Right lobe of liver (tissue), 6 donors: ENCODE results near the gene MTCH1. TPM values are rescaled to one million over a fixed set of nuclear protein-coding genes. Genes with fewer than 3 reads are reported as not detected.
A peak's percentile ranks its signal among the peaks of the same experiment; 100 is the strongest.

Experiments
- ATAC-seq, 4 donors: fragments of 200-7000 bp; cut with Tn5 transposase; one replicate each; pipeline ENCODE4 v1.9.1; 2020; ENCODE audit warnings: mild to moderate bottlenecking in 4 of 4, moderate library complexity in 4 of 4
- DNase-seq, 3 donors: peaks; one replicate each; pipeline ENCODE4 v3.0.0-alpha.2; 2020
- H3K27ac ChIP-seq, 3 donors: fragments of 200-600 bp; one replicate each; pipeline ENCODE4 v1.8.0; 2022
- H3K27me3 ChIP-seq, 2 donors: fragments of 200-600 bp; one replicate each; pipeline ENCODE4 v1.8.0; 2022
- H3K36me3 ChIP-seq, 4 donors: fragments of 200-600 bp; sonication (generic) in 1 of 4; one replicate each; pipeline versions ENCODE4 v1.5.1 to v1.8.0; 2017 to 2022; ENCODE audit warnings: control low read depth in 1 of 4
- H3K4me1 ChIP-seq, 4 donors: fragments of 200-600 bp; sonication (generic) in 1 of 4; one replicate each; pipeline versions ENCODE4 v1.5.1 to v1.8.0; 2017 to 2022; ENCODE audit warnings: control low read depth in 1 of 4
- H3K4me3 ChIP-seq, 3 donors: fragments of 200-600 bp; one replicate each; pipeline ENCODE4 v1.8.0; 2022
- H3K9me3 ChIP-seq, 4 donors: fragments of 200-600 bp; sonication (generic) in 1 of 4; one replicate each; pipeline versions ENCODE4 v1.5.1 to v1.8.0; 2017 to 2022; ENCODE audit warnings: control low read depth in 1 of 4
- CTCF ChIP-seq, 4 donors: fragments of 200-600 bp in 3 of 4; fragments of 450-650 bp in 1 of 4; IDR thresholded peaks; one replicate each; pipeline versions ENCODE4 v1.5.1 to v1.8.0; 2016 to 2022; ENCODE audit warnings: antibody characterized with exemption in 4 of 4, mild to moderate bottlenecking in 2 of 4
- POLR2A ChIP-seq: fragments of 450-650 bp; IDR thresholded peaks from one replicate; pipeline ENCODE4 v1.6.1; 2017; ENCODE audit warnings: antibody characterized with exemption, mild to moderate bottlenecking
- WGBS: methylation state at CpG from one replicate; pipeline ENCODE4 v1.1.6; 2018; ENCODE audit warnings: low coverage, low lambda C conversion rate; ENCODE audit not compliant: insufficient coverage; ENCODE audit errors: missing lambda C conversion rate; 5-methylcytosine and 5-hydroxymethylcytosine counted together
- intact Hi-C, 2 donors: fragments of 100-400 bp; cut with DNase I; formaldehyde crosslinking; loops; one replicate each; pipeline versions ENCODE4 v1.11.2 to v1.14.1; 2022
- total RNA-seq, 6 experiments: library from RNA; depleted of rRNA in 2 of 6; stranded (reverse); fragments of >200 nt in 2 of 6; fragmentation: NEBNext Ultra II Directional in 3 of 6; extraction: Animal tissue kit (Norgen Biotek cat#: 25700) in 3 of 6; gene quantifications; one replicate each; pipeline versions ENCODE4 v1.1.0 to v1.2.4, GENCODE V29; 2016 to 2023
- donor health status: DM: no; HTN: yes; CAD: no.
- donor health status: DM: no; HTN: no; CAD: no.
- donor health status: DM: no; HTN: no; CAD: no.
- donor health status: DM: no; HTN: yes; CAD: no.
- donor health status: DM: no; HTN: yes; CAD: no.

MTCH1 gene
- total RNA-seq, 6 experiments from 2014 or later: 56.3 to 73.7 (median 63.3) TPM

GRCh38 chr6:36933519-36933918 is 52.5 kb downstream of the MTCH1 start:
- TF ChIP-seq CTCF (IDR thresholded peaks at IDR 0.05): no peak
- TF ChIP-seq POLR2A: no peak
- ATAC-seq (no peak), DNase-seq (no peak)
- H3K36me3 ChIP-seq: no peaks in the 10 kb centered on the region
- no peak overlapping the region for H3K4me3 ChIP-seq
- WGBS: 72% methylated on average over 4 of the region's 4 CpGs
- no peaks in the 10 kb centered on the region for H3K9me3 ChIP-seq
- no peak overlapping the region for H3K27ac ChIP-seq
- H3K4me1 ChIP-seq: no peaks in the 10 kb centered on the region
- no peaks in the 10 kb centered on the region for H3K27me3 ChIP-seq
- intact Hi-C loops: no loop called here

GRCh38 chr6:36933102-36933501 is 52.9 kb downstream of the MTCH1 start:
- Histone ChIP-seq H3K27me3 (no peaks in the 10 kb centered on the region), H3K4me1 (no peaks in the 10 kb centered on the region), H3K4me3 (no peak overlapping the region), H3K36me3 (no peaks in the 10 kb centered on the region), H3K9me3 (no peaks in the 10 kb centered on the region), H3K27ac (no peak overlapping the region)
- DNase-seq: no peak
- TF ChIP-seq CTCF (IDR thresholded peaks at IDR 0.05): no peak
- no peak for TF ChIP-seq POLR2A
- WGBS: 70% methylated on average over 2 of the region's 2 CpGs
- intact Hi-C loops: no loop called here
- ATAC-seq: no peak

GRCh38 chr6:36930483-36930882 is 55.5 kb downstream of the MTCH1 start:
- no peaks in the 10 kb centered on the region for H3K27me3 ChIP-seq
- ATAC-seq (peak in 2 of 4 donors; percentile 11 to 29), DNase-seq (no peak)
- no peak overlapping the region for H3K4me3 ChIP-seq
- no peak for TF ChIP-seq CTCF (IDR thresholded peaks at IDR 0.05)
- H3K9me3 ChIP-seq: no peaks in the 10 kb centered on the region
- H3K4me1 ChIP-seq: no peaks in the 10 kb centered on the region
- 88% methylated on average over 4 of the region's 4 CpGs for WGBS
- no peaks in the 10 kb centered on the region for H3K36me3 ChIP-seq
- intact Hi-C loops: no loop called here
- H3K27ac ChIP-seq: no peak overlapping the region

GRCh38 chr6:36929607-36930006 is 56.4 kb downstream of the MTCH1 start:
- H3K9me3 ChIP-seq: no peaks in the 10 kb centered on the region
- no peak overlapping the region for H3K4me3 ChIP-seq
- WGBS: 60% methylated on average over 5 of the region's 5 CpGs
- no peaks in the 10 kb centered on the region for H3K36me3 ChIP-seq
- TF ChIP-seq CTCF (IDR thresholded peaks at IDR 0.05): no peak
- no peak for TF ChIP-seq POLR2A
- no peak for ATAC-seq
- no peak for DNase-seq
- no peaks in the 10 kb centered on the region for H3K4me1 ChIP-seq
- intact Hi-C loops: no loop called here
- H3K27me3 ChIP-seq: no peaks in the 10 kb centered on the region
- no peak overlapping the region for H3K27ac ChIP-seq

- WGBS: 76% methylated on average over 6 of the region's 10 CpGs
- ATAC-seq: no peak
- Histone ChIP-seq H3K4me3 (no peak overlapping the region), H3K36me3 (no peaks in the 10 kb centered on the region), H3K27me3 (no peaks in the 10 kb centered on the region), H3K27ac (no peak overlapping the region), H3K9me3 (no peaks in the 10 kb centered on the region), H3K4me1 (no peaks in the 10 kb centered on the region)
- intact Hi-C loops: no loop called here
- TF ChIP-seq POLR2A (no peak), CTCF (IDR thresholded peaks at IDR 0.05) (no peak)
- DNase-seq: no peak
Observed at GRCh38 chr6:36929152-36929551, 56.8 kb downstream of the MTCH1 start.
